Measurements from ENCODE around the gene TMEM100. TPM values are rescaled to one million over a fixed set of nuclear protein-coding genes. Genes with fewer than 3 reads are reported as not detected.

Gene TMEM100
- total and polyA plus RNA-seq, 2 donors (not counting 1 experiment from before 2014, with no cell fraction given) = not detected

- no peak overlapping the region for H3K27ac ChIP-seq (ENCODE audit: low read length in 2 of 2)
- Mint-ChIP-seq H3K27ac (no peak overlapping the region), H3K9me3 (ENCODE audit: insufficient read depth) (no peaks in the 10 kb centered on the region), H3K4me1 (peaks cover 3% of the 10 kb centered on the region), H3K4me3 (no peak overlapping the region), H3K27me3 (peaks cover 10% of the 10 kb centered on the region)
- H3K4me3 ChIP-seq (ENCODE audit: control extremely low read depth in 1 of 5, extremely low read depth in 1 of 5, insufficient read depth in 1 of 5, low read depth in 2 of 5, low read length in 4 of 5) = no peak overlapping the region
- no peaks in the 10 kb centered on the region for H3K27me3 ChIP-seq (replicated peaks in 1 of 4; ENCODE audit: control extremely low read depth in 1 of 4, control insufficient read depth in 3 of 4, insufficient read depth in 4 of 4, low read length in 3 of 4)
- no peaks in the 10 kb centered on the region for H4K20me1 ChIP-seq (ENCODE audit: control insufficient read depth, insufficient read depth, low read length, poor library complexity, severe bottlenecking)
- POLR2A ChIA-PET = no interaction called here
- no peaks in the 10 kb centered on the region for H3K4me1 ChIP-seq (ENCODE audit: control insufficient read depth in 2 of 2, insufficient read depth in 2 of 2, low read length in 2 of 2)
- H2AFZ ChIP-seq (ENCODE audit: insufficient read depth, low read depth, low read length, poor library complexity, severe bottlenecking) = no peak overlapping the region
- TF ChIP-seq, protein P1, sequence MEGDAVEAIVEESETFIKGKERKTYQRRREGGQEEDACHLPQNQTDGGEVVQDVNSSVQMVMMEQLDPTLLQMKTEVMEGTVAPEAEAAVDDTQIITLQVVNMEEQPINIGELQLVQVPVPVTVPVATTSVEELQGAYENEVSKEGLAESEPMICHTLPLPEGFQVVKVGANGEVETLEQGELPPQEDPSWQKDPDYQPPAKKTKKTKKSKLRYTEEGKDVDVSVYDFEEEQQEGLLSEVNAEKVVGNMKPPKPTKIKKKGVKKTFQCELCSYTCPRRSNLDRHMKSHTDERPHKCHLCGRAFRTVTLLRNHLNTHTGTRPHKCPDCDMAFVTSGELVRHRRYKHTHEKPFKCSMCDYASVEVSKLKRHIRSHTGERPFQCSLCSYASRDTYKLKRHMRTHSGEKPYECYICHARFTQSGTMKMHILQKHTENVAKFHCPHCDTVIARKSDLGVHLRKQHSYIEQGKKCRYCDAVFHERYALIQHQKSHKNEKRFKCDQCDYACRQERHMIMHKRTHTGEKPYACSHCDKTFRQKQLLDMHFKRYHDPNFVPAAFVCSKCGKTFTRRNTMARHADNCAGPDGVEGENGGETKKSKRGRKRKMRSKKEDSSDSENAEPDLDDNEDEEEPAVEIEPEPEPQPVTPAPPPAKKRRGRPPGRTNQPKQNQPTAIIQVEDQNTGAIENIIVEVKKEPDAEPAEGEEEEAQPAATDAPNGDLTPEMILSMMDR (IDR thresholded peaks at IDR 0.05) = no peak
- no peak for TF ChIP-seq EZH2 (IDR thresholded peaks at IDR 0.05; ENCODE audit: borderline replicate concordance, insufficient read depth, low read depth, low read length, poor library complexity, severe bottlenecking)
- H3K9ac ChIP-seq (ENCODE audit: low read length) = no peak overlapping the region
- DNase-seq (no peak), ATAC-seq (ENCODE audit: low read depth) (no peak)
- H3K9me3 ChIP-seq (ENCODE audit: control extremely low read depth in 1 of 3, control insufficient read depth in 2 of 3, insufficient read depth in 1 of 3, low read length in 2 of 3) = peaks cover 0 to 7% (median 0%) of the 10 kb centered on the region in 3 donors
- no peaks in the 10 kb centered on the region for H3K36me3 ChIP-seq (replicated peaks in 1 of 2; ENCODE audit: control extremely low read depth in 1 of 2, control insufficient read depth in 1 of 2, extremely low read depth in 1 of 2, insufficient read depth in 2 of 2, low read length in 1 of 2)
- CTCF ChIA-PET = interaction anchor here (1.3 kb wide), 1 partner anchor 26 kb away, joined by 4 read pairs; no protein-coding TSS in a partner anchor
- intact Hi-C loops (cut with micrococcal nuclease) = no loop called here
- no peaks in the 10 kb centered on the region for H3K79me2 ChIP-seq (ENCODE audit: control insufficient read depth, insufficient read depth, low read length)
- H3K4me2 ChIP-seq (replicated peaks; ENCODE audit: low read depth, low read length, poor library complexity, severe bottlenecking) = no peak overlapping the region
These were observed 31.0 kb downstream of the TMEM100 start for GRCh38 chr17:55691666-55692065.

- Mint-ChIP-seq H3K4me1 (peaks cover 3% of the 10 kb centered on the region), H3K4me3 (no peak overlapping the region), H3K27ac (no peak overlapping the region), H3K27me3 (peaks cover 21% of the 10 kb centered on the region), H3K9me3 (ENCODE audit: insufficient read depth) (no peaks in the 10 kb centered on the region)
- Histone ChIP-seq H3K9me3 (ENCODE audit: control extremely low read depth in 1 of 3, control insufficient read depth in 2 of 3, insufficient read depth in 1 of 3, low read length in 2 of 3) (peaks cover 0 to 7% (median 0%) of the 10 kb centered on the region in 3 donors), H3K36me3 (replicated peaks in 1 of 2; ENCODE audit: control extremely low read depth in 1 of 2, control insufficient read depth in 1 of 2, extremely low read depth in 1 of 2, insufficient read depth in 2 of 2, low read length in 1 of 2) (no peaks in the 10 kb centered on the region), H3K4me3 (ENCODE audit: control extremely low read depth in 1 of 5, extremely low read depth in 1 of 5, insufficient read depth in 1 of 5, low read depth in 2 of 5, low read length in 4 of 5) (no peak overlapping the region), H3K79me2 (ENCODE audit: control insufficient read depth, insufficient read depth, low read length) (no peaks in the 10 kb centered on the region), H3K27me3 (replicated peaks in 1 of 4; ENCODE audit: control extremely low read depth in 1 of 4, control insufficient read depth in 3 of 4, insufficient read depth in 4 of 4, low read length in 3 of 4) (no peaks in the 10 kb centered on the region), H3K27ac (ENCODE audit: low read length in 2 of 2) (no peak overlapping the region), H4K20me1 (ENCODE audit: control insufficient read depth, insufficient read depth, low read length, poor library complexity, severe bottlenecking) (no peaks in the 10 kb centered on the region), H3K4me2 (replicated peaks; ENCODE audit: low read depth, low read length, poor library complexity, severe bottlenecking) (no peak overlapping the region), H3K9ac (ENCODE audit: low read length) (no peak overlapping the region), H2AFZ (ENCODE audit: insufficient read depth, low read depth, low read length, poor library complexity, severe bottlenecking) (no peak overlapping the region), H3K4me1 (ENCODE audit: control insufficient read depth in 2 of 2, insufficient read depth in 2 of 2, low read length in 2 of 2) (no peaks in the 10 kb centered on the region)
- ChIA-PET POLR2A (no interaction called here), CTCF (no interaction called here)
- DNase-seq = no peak
- TF ChIP-seq, protein P1 (IDR thresholded peaks at IDR 0.05) = no peak
- no peak for TF ChIP-seq EZH2 (IDR thresholded peaks at IDR 0.05; ENCODE audit: borderline replicate concordance, insufficient read depth, low read depth, low read length, poor library complexity, severe bottlenecking)
- WGBS (ENCODE audit: insufficient coverage) = 38% methylated on average over 1 of the region's 2 CpGs
- no peak for ATAC-seq (ENCODE audit: low read depth)
- intact Hi-C loops (cut with micrococcal nuclease) = no loop called here
These were observed 32.6 kb downstream of the TMEM100 start for GRCh38 chr17:55690105-55690508.

Measured in B cell (primary cell).